Omental fat pad (tissue), 4 donors: Measurements from ENCODE around the gene JPH3. TPM values are rescaled to one million over a fixed set of nuclear protein-coding genes. Genes with fewer than 3 reads are reported as not detected.

Experiments used
- ATAC-seq: fragments of 150-250 bp; one replicate; pipeline ENCODE4 v1.9.1; 2016; ENCODE audit warnings: mild to moderate bottlenecking, moderate library complexity; ENCODE audit not compliant: low FRiP score
- DNase-seq: peaks from one replicate; pipeline ENCODE4 v3.0.0-alpha.2; 2019; ENCODE audit warnings: low spot score
- total RNA-seq, 4 donors: library from RNA; depleted of rRNA; stranded (reverse); fragments of >200 nt; gene quantifications; one replicate each; pipeline ENCODE4 v1.1.0, GENCODE V29; 2016
- TF ChIP-seq, protein P1 (sequence below), 3 donors: fragments of 450-650 bp; IDR thresholded peaks; one replicate each; pipeline ENCODE4 v1.5.1; 2016 to 2017; ENCODE audit warnings: antibody characterized with exemption in 3 of 3, mild to moderate bottlenecking in 3 of 3, moderate library complexity in 2 of 3

JPH3 gene
- total RNA-seq, 4 donors from 2014 or later = 0.32 TPM; not detected in 3

- no peak for ATAC-seq
- peak; percentile 38 for DNase-seq
These were observed 6.2 kb downstream of the JPH3 start for GRCh38 chr16:87608400-87608985.

GRCh38 chr16:87610026-87610425, 7.7 kb downstream of the JPH3 start:
- ATAC-seq = no peak
- TF ChIP-seq, protein P1, sequence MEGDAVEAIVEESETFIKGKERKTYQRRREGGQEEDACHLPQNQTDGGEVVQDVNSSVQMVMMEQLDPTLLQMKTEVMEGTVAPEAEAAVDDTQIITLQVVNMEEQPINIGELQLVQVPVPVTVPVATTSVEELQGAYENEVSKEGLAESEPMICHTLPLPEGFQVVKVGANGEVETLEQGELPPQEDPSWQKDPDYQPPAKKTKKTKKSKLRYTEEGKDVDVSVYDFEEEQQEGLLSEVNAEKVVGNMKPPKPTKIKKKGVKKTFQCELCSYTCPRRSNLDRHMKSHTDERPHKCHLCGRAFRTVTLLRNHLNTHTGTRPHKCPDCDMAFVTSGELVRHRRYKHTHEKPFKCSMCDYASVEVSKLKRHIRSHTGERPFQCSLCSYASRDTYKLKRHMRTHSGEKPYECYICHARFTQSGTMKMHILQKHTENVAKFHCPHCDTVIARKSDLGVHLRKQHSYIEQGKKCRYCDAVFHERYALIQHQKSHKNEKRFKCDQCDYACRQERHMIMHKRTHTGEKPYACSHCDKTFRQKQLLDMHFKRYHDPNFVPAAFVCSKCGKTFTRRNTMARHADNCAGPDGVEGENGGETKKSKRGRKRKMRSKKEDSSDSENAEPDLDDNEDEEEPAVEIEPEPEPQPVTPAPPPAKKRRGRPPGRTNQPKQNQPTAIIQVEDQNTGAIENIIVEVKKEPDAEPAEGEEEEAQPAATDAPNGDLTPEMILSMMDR (IDR thresholded peaks at IDR 0.05) = no peak
- no peak for DNase-seq

More at GRCh38 chr16:87608400-87608985, 6.2 kb downstream of the JPH3 start:
- TF ChIP-seq, protein P1 (IDR thresholded peaks at IDR 0.05) = no peak

- ATAC-seq = no peak
- DNase-seq = no peak
- TF ChIP-seq, protein P1 (IDR thresholded peaks at IDR 0.05) = no peak
These were observed 9.1 kb downstream of the JPH3 start for GRCh38 chr16:87611456-87611855.

GRCh38 chr16:87613961-87614360, 11.7 kb downstream of the JPH3 start:
- no peak for ATAC-seq
- no peak for DNase-seq

GRCh38 chr16:87615621-87616041, 13.3 kb downstream of the JPH3 start:
- ATAC-seq = no peak
- TF ChIP-seq, protein P1 (IDR thresholded peaks at IDR 0.05) = no peak
- DNase-seq = no peak

More at GRCh38 chr16:87613961-87614360, 11.7 kb downstream of the JPH3 start:
- TF ChIP-seq, protein P1 (IDR thresholded peaks at IDR 0.05) = no peak

- DNase-seq (no peak), ATAC-seq (no peak)
- TF ChIP-seq, protein P1 (IDR thresholded peaks at IDR 0.05) = no peak
These were observed 14.2 kb downstream of the JPH3 start for GRCh38 chr16:87616556-87616955.

- DNase-seq (no peak), ATAC-seq (no peak)
- TF ChIP-seq, protein P1 (IDR thresholded peaks at IDR 0.05) = no peak
These were observed 15.9 kb downstream of the JPH3 start for GRCh38 chr16:87618216-87618615.
